ENCODE results near the gene NINL.
"Not testable (repeated sequence)": the region's sequence is repeated elsewhere in the genome, so short reads cannot be mapped to it uniquely, and the experiment has no call there.

The NINL gene

DNA sequence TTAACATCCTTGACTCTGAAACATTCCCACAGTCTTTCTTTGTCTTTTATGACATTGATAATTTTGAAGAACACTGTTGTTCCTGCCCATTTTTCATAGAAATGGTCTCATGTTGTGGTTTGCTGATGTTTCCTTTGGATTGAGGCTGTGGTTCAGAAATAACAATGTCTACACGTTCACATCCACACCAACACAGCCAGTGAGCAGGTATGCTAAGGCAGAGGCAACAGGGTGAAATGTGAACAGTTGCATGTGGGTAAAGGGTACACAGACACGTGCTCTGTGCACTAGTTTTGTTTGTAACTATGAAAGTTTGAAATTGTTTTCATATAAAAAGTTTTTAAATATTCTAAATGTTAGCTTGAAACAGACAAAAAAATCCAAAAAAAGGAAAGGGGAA lies 99.5 kb downstream of the NINL start:
- Mint-ChIP-seq H3K9me3 (ENCODE audit: low read depth) (no peaks in the 10 kb centered on the region), H3K27ac (no peak overlapping the region), H3K27me3 (no peaks in the 10 kb centered on the region), H3K4me3 (no peak overlapping the region), H3K36me3 (no peaks in the 10 kb centered on the region), H3K4me1 (ENCODE audit: low read depth) (peaks cover 26% of the 10 kb centered on the region)

DNA sequence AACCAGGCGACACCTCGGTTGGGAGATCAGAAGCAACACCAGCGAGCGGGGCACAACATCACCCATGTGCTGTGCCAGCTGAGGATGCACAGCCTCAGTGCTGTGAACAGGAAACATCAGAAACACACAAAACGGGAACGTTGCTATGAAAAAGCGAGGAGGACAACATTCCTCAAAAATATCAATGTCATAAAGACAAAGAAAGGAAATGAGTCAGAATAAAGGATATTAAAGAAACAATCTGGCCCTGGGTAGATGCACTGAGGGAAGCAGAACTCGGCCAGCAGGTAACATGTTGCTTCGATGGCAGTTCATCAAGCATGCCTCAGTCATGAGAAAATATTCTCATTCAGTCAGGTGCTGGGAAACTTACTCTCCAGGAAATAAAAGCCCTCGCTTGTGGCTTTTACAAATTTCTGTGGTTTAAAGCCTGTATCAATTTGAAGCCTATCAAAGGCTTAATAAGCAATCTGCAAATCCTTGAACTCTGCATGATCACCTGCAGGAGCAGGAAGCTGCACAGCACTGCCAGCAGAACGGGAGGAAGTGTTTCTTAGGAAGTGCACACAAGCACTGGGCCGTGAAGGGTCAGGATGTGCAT lies 100.3 kb downstream of the NINL start:
- no peaks in the 10 kb centered on the region for H3K9me3 Mint-ChIP-seq (ENCODE audit: low read depth)
- no peaks in the 10 kb centered on the region for H3K36me3 Mint-ChIP-seq
- no peaks in the 10 kb centered on the region for H3K27me3 Mint-ChIP-seq
- peaks cover 26% of the 10 kb centered on the region for H3K4me1 Mint-ChIP-seq (ENCODE audit: low read depth)
- H3K4me3 Mint-ChIP-seq = peak overlapping the region; percentile 8
- H3K27ac Mint-ChIP-seq = no peak overlapping the region

DNA sequence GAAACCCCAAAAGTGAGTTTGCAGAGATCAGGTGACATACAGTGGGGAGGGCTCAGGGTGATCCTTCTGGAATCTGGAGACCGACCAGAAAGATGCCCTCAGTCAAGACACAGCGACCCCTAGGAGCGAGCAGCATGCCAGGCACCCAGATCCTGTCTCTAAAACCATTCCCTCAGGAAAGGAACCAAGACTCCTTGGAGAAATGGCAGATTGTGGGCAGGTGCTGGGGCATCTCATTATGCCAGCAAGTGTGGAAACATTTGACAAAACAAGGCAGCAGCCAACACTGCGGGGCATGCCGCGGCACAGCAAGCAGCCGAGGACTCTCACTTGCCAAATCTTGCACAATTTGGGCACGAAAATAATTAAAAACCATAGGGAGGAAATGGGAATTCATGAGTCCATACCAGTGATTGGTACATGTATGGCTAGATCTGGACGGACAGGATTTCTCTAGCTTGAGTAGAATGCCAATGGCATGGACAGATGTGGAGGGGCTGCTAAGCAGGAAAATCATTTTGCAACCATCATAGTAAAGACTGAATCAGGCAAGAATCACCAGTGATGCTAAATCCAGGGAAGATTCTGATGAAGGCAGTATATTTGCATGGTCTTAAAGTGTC lies 101.0 kb downstream of the NINL start:
- Mint-ChIP-seq H3K27ac (no peak overlapping the region), H3K4me3 (peak overlapping the region; percentile 8), H3K27me3 (no peaks in the 10 kb centered on the region), H3K9me3 (ENCODE audit: low read depth) (no peaks in the 10 kb centered on the region), H3K4me1 (ENCODE audit: low read depth) (peaks cover 26% of the 10 kb centered on the region), H3K36me3 (no peaks in the 10 kb centered on the region)

DNA sequence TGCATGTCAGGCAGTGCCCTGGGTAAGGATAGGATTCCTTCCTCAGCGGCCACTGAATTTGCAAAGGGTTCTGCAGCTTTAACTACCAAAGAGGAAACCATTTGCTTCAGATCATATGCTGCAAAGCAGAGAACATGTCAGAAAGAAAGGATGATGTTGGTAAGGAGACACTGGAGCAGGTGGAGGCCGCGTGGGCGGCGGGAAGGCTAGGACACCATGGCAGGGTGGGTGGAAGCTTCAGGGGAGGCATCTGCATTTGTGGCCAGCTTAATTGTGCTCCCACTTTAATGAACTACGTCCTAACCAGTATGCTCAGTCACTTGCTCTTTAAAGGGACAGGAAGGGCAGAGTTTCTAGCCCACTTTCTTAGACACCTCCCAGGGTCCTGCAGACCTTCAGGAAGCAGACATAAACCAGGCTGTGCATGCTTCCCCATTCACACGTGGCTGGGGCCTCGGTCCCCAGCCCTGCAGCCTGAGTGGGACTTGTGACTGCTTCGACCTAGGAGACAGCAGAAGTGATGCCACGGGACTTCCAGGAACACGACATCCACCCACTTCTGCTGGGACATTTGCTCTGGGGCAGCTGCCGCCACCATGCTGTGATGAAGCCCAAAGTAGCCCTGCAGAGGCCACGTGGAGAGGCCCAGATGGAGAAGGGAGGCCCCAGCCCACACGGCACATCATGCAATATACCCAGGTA lies 101.7 kb downstream of the NINL start:
- Mint-ChIP-seq H3K36me3 (no peaks in the 10 kb centered on the region), H3K4me1 (ENCODE audit: low read depth) (peaks cover 26% of the 10 kb centered on the region), H3K27ac (no peak overlapping the region), H3K9me3 (ENCODE audit: low read depth) (no peaks in the 10 kb centered on the region), H3K4me3 (no peak overlapping the region), H3K27me3 (no peaks in the 10 kb centered on the region)

DNA sequence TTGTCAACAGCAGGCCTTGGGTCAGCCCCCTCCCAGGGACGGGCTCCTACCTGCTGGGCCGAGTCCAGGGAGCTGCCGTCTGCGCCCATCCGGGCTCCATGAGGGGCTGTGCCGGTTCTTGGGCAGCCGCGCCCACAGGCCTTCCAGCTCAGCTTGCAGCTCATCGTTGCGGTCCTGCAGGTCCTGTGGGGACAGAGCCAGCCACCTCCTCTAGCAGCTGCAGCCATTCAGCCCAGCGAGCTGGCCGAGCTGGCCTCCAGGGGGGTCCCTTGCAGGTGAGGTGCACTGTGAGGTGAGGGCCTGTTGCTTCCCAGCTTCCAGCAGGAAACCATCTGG lies 103.4 kb downstream of the NINL start:
- H3K27me3 Mint-ChIP-seq = no peaks in the 10 kb centered on the region

DNA sequence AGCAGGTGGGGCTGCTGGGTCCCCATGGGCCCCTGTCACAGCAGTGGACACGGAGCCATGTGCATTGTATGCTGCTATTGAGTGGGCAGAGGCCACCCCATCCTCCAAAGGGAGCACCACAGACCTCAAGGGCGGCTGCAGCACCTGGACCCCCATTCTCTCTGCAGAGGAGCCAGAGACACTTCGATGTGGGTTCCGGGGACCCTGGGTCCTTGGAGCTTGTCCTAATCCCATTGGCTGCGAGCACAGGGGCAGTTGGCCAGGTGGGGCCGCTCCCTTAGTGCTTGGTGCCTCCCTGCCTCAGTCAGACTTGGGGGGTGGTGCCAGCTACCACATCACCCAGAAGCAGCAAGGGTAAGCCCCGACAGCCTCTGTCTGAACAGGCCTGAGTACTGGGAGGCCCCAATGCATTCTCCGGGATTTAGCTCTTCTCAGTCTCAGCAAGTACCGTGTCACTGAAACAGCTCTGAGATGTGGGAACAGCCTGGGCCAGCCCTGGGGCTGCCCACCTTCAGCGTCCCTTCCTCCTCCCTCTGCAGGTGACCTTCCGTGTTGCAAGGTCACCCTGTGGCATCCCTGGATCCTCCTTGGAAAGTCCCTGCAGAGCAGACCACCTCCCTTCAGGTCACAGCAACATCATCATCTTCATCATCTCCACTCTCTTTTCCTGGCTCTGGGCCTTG lies 104.0 kb downstream of the NINL start:
- no peak overlapping the region for H3K27ac Mint-ChIP-seq
- H3K27me3 Mint-ChIP-seq = no peaks in the 10 kb centered on the region
- H3K4me1 Mint-ChIP-seq (ENCODE audit: low read depth) = peaks cover 20% of the 10 kb centered on the region
- no peak overlapping the region for H3K4me3 Mint-ChIP-seq
- H3K36me3 Mint-ChIP-seq = no peaks in the 10 kb centered on the region
- H3K9me3 Mint-ChIP-seq (ENCODE audit: low read depth) = no peaks in the 10 kb centered on the region

More for the DNA sequence above, 103.4 kb downstream of the NINL start:
- no peaks in the 10 kb centered on the region for H3K36me3 Mint-ChIP-seq
- H3K4me1 Mint-ChIP-seq (ENCODE audit: low read depth) = peaks cover 25% of the 10 kb centered on the region
- no peak overlapping the region for H3K27ac Mint-ChIP-seq
- H3K9me3 Mint-ChIP-seq (ENCODE audit: low read depth) = no peaks in the 10 kb centered on the region
- H3K4me3 Mint-ChIP-seq = no peak overlapping the region

DNA sequence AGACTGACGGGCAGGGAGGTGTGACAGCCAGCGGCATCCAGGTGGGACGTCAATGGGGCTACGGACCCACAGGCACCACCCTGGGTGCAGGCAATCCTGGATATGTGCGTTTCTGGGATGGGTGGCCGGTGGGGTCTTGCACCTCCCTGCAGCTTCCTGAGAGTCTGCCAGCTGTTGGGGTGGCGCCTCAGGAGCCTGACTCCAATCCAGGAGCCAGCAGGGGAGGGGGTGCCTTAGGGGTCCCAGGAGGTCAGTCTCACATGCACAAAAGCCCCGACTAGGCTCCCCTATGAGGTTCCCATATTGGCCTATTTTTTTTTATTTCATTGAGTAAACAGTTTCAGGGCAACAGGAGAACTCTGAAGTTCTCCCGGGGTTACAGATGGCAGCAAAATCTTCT lies 104.5 kb downstream of the NINL start:
- H3K27ac Mint-ChIP-seq = no peak overlapping the region
- no peaks in the 10 kb centered on the region for H3K9me3 Mint-ChIP-seq (ENCODE audit: low read depth)
- no peaks in the 10 kb centered on the region for H3K36me3 Mint-ChIP-seq
- no peak overlapping the region for H3K4me3 Mint-ChIP-seq
- peaks cover 15% of the 10 kb centered on the region for H3K4me1 Mint-ChIP-seq (ENCODE audit: low read depth)
- H3K27me3 Mint-ChIP-seq = no peaks in the 10 kb centered on the region

DNA sequence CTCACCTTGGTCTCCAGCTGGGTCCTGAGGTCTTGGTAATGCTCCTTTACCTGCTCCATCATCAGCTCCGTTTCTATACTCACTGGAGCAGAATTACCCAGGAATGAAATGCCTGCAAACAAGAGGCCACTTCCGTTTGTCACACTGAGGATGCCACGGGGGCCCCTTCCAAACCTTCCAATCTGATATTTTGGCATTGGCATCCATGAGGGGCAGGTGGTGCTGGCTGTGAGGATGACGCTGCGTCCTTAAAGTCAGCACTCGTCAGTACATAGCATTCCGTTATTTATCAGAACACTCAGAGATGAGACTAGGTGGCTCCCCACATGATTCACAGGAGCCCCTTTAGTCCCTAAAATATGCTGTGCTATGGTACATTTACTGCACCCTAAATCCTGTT lies 105.2 kb downstream of the NINL start:
- Mint-ChIP-seq H3K4me1 (ENCODE audit: low read depth) (peaks cover 9% of the 10 kb centered on the region), H3K27ac (no peak overlapping the region), H3K9me3 (ENCODE audit: low read depth) (no peaks in the 10 kb centered on the region), H3K36me3 (no peaks in the 10 kb centered on the region), H3K27me3 (no peaks in the 10 kb centered on the region), H3K4me3 (no peak overlapping the region)

DNA sequence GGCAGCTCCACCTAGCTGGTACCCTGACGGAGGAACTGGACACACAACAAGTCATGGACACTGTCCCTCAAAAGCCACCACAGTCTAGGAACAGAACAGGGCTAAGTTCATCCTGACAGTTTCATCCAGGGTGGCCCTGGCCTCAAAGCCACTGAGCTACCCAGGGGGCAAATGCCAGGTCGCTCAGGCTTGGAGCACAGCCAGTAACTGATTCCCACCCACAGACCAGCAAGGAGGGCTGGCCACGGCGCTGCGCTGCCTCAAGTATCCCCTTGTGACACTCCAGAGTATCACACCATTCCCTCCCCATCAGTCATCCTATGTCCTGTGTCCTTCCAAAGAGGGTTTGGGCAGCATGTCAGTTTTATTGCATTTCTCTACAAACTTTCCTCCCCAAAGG lies 105.7 kb downstream of the NINL start:
- no peaks in the 10 kb centered on the region for H3K27me3 Mint-ChIP-seq
- no peak overlapping the region for H3K27ac Mint-ChIP-seq
- H3K9me3 Mint-ChIP-seq (ENCODE audit: low read depth) = no peaks in the 10 kb centered on the region
- H3K4me1 Mint-ChIP-seq (ENCODE audit: low read depth) = peaks cover 4% of the 10 kb centered on the region
- no peak overlapping the region for H3K4me3 Mint-ChIP-seq
- H3K36me3 Mint-ChIP-seq = no peaks in the 10 kb centered on the region

DNA sequence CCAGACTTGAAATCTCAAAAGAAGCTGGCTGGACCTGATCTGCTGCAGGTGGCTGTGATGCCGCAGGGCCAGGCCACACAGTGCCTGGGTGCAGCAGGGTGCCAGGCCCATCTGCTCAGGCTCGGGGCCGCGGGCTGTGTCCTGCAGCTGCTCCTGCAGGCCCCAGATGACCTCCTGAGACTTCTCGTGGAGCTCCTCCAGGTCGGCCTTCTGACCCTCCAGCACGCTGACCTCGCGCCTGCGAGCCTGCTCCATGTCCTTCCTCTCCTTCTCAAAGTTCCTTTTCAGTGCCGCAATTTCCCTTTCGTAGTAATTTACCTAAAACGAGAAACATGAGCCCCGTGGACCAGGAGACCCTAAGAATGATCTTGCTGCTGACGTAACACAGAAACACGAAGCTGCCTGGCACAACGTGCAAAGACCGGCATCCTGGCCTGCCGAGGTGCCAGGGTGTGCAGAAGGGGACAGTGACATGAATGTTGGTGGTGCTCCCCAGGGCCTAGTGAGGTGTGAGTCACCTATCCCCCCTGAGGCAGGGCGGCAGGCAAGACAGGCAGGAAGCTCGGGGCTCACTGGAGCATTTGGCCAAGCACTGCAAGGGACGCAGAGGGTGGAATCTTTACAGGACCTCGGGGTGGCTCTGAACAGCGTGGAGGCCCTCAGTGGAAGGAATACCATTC lies 106.3 kb downstream of the NINL start:
- H3K27ac Mint-ChIP-seq = no peak overlapping the region

DNA sequence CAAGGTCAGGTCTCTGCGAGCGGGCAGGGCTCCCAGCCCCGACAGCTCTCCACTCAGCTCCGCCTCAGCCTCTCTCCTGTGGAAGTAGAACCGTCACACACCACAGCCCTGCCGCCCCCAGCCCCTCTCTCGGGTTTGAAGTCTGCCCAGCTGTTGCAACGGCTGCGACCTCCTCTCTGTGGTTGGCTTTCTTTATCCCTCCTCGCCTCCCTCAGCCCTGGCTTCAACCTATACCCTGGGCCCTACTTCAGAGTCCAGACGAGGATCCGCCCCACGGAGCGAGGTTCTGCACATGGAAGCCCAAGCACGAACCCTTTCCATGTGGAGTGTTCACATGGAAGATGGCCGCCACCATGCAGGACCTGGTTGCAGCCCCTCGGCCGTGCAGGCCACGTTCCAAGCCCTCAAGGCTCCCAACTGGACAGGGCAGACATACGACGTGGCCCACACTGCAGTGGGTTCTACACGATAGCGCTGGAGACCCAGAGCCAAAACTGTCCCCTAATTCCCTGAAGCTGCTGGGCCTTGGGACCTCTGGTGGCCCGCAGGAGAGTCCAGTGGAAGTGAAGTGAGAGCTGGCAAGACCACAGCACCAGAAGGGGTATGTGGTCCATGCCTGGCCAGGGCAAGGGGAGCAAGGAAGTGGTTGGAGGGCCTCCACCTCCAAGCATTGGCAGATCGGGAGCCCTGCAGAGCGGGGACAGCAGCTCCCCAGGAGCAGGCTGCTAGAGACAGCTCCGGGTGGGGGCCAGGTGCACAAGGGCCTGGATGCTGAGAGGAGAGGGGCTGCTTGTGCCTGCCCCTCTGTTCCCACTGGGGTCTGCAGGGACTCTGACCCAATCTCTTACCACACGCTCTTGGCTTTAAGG lies 108.1 kb downstream of the NINL start:
- Mint-ChIP-seq H3K36me3 (no peaks in the 10 kb centered on the region), H3K27ac (no peak overlapping the region), H3K9me3 (ENCODE audit: low read depth) (no peaks in the 10 kb centered on the region)

More for the DNA sequence above, 106.3 kb downstream of the NINL start:
- H3K4me1 Mint-ChIP-seq (ENCODE audit: low read depth) = no peaks in the 10 kb centered on the region
- H3K36me3 Mint-ChIP-seq = no peaks in the 10 kb centered on the region
- H3K4me3 Mint-ChIP-seq = no peak overlapping the region
- H3K9me3 Mint-ChIP-seq (ENCODE audit: low read depth) = no peaks in the 10 kb centered on the region
- no peaks in the 10 kb centered on the region for H3K27me3 Mint-ChIP-seq

DNA sequence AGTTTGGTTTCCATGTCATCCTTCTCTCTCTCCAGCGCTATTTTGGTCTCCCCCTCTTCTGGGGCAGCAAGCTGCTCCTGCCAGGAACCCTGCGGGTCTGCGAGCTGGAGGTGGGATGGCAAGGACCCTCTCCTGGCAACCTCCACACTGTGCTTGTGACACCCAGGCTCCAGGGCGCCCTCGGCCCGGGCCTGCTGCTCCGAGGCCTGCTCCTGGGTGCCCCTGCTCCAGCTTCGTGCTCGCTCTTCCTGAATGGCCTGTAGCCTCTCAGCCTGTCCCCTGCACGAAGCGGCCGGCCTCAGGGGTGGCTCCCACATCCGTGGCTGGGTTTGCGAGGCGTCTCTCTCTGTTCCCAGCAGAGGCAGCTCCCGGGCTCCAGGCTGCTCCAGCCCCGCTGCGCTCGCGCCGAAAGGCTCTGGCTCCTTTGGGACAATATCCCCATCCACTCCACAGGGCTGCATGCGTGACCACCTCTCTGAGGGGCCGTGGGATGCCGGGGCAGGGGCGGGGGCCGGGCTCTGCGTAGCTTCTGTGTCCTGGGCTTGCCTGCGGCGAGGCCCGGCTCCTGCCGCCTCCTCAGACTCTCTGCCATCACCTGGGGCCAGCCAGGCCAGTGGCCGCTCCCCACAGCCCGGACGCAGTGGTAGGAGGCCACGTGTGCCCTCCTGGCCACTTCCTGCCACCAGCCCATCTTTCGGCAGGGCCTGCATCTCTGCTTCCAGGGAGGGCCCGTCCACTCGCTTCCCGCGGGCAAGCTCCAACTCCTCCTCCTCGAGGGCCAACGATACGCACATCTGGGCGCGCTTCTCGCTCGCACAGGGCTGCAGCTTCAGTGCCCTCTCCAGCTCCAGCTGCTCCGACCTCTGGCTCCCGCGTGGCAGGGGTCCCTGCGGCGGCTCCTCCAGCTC lies 109.0 kb downstream of the NINL start:
- no peaks in the 10 kb centered on the region for H3K4me1 Mint-ChIP-seq (ENCODE audit: low read depth)
- no peaks in the 10 kb centered on the region for H3K36me3 Mint-ChIP-seq
- H3K9me3 Mint-ChIP-seq (ENCODE audit: low read depth) = no peaks in the 10 kb centered on the region
- no peak overlapping the region for H3K4me3 Mint-ChIP-seq
- H3K27ac Mint-ChIP-seq = no peak overlapping the region
- H3K27me3 Mint-ChIP-seq = no peaks in the 10 kb centered on the region

More for the DNA sequence above, 108.1 kb downstream of the NINL start:
- Mint-ChIP-seq H3K4me1 (ENCODE audit: low read depth) (no peaks in the 10 kb centered on the region), H3K27me3 (no peaks in the 10 kb centered on the region), H3K4me3 (no peak overlapping the region)

DNA sequence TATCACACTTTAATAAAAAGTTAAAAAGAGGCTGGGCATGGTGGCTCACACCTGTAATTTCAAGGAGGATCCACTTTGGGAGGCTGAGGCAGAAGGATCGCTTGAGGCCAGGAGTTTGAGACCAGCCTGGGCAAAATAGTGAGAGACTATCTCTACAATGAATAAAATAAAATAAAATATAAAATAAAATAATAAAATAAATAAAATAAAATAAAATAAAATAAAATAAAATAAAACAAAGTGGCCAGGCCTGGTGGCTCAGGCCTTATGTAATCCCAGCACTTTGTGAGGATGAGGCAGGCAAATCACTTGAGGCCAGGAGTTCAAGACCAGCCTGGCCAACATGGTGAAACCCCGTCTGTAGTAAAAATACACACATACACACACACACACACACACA lies 112.0 kb downstream of the NINL start:
- H3K36me3 Mint-ChIP-seq; H3K4me3 Mint-ChIP-seq; H3K4me1 Mint-ChIP-seq (ENCODE audit: low read depth); H3K9me3 Mint-ChIP-seq (ENCODE audit: low read depth); H3K27me3 Mint-ChIP-seq; H3K27ac Mint-ChIP-seq: not testable (repeated sequence)
